Dedifferentiated amniotic fluid mesenchymal stem cell (primary cell): ENCODE results near the gene ARHGEF19.
"Not testable (repeated sequence)": the region's sequence is repeated elsewhere in the genome, so short reads cannot be mapped to it uniquely, and the experiment has no call there.

ENCODE experiments used
- DNase-seq: peaks from one replicate; pipeline ENCODE4 v3.0.0-alpha.2; 2016; ENCODE audit errors: extremely low spot score

Gene ARHGEF19

DNA sequence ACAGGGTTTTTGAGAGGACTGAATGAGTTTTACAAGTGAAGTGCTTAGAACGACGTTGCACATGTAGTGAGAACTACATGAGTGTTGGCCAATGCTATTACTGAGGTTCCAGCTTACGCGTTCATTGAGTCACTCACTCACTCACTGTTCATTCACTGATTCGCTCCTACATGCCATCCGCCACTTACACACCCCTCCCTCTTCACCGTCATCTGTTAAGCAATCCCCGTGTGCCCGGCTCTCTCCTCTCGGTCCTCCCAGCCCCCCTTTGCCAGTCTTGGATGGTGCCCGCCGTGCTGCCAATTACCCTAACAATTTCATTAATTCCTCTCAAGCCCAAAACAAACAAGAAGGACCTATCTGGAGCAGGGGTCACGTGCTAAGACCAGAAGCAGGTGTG is 29.3 kb downstream of the ARHGEF19 start:
- no peak for DNase-seq

GRCh38 chr1:16181887-16182719 is 30.3 kb downstream of the ARHGEF19 start:
- peak; percentile 87 for DNase-seq

- DNase-seq = no peak
Observed at GRCh38 chr1:16180291-16180824, 32.1 kb downstream of the ARHGEF19 start.

DNA sequence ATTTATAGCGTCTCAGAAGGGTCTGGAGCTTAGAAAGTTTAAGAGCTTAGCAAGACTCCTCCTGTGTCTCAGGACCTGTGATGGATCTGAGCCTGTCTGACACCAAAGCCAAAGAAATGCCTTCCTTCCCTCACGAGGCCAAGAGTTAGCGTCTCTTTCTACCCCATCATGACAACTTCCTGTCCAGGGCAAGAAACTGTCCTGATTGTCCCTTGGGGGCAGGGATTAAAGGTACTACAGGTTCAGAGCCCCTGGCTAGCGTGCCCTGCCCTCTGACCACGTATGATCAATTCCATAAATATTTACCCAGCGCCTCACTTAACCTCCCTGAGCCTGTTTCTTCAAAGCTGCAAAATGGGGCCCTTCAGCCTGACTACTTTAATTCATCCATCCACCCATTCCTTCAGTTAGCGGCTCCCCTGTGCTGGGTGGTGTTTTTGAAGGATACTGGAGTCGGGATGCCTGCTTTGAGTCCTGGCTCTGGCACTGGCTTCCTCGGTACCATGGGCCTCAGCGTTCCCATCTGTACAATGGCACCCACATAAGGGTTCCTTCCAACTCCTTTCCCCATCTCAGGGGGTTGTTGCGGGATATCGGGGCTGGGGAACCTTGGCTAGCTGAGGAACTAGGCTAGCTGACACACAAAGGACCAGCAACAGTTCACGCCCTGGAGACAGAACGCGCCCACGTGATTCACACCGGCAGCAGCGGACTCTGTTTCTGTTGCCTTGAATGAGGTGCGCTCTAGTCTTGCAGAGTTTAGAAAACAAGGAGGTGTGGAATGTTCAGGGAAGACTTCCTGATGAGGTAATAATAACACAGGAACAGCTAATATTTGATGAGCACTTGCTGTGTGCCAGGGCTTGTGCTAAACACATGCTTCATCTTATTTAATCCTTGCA is 33.6 kb downstream of the ARHGEF19 start:
- no peak for DNase-seq

DNA sequence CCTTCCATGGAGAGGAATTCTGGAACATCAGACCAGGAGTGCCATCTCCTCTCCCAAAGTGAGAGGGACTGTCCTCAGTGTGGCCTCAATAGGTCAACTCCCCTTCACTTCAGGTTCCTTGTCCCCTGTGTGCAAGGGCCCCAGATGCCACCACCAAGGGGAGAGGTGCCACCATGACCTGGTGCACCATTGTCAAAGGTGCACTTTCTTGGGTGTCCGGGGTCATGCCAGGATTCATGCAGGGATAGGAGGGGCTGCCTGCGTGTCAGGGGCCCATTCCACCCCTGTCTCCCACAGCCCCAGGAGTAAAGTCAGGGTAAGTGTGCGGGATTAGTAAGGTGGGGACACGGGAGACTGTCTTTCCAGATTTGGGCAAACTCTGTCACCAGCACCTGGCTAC is 35.1 kb downstream of the ARHGEF19 start:
- no peak for DNase-seq

DNA sequence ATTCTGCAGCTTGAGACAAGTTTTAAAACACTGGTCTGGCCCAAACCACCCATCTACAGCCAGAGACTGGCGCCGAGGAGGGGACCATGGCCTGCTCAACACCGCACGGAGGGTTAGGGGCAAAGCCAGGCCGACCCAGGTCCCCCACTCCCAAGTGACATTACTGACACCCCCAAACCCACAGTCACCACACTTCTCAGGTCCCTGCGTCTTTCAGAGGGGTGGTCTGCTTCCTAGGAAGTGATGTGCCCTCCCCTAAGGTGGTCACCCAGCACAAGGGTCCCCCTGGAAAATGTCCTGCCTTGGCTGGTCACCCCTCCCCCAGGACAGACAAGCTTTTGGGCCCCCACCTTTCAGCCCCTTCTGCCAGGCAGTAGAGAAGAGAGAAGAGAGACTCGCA is 35.8 kb downstream of the ARHGEF19 start:
- no peak for DNase-seq

- peak; percentile 92 for DNase-seq
Observed at GRCh38 chr1:16175610-16176553, 36.6 kb downstream of the ARHGEF19 start.

GRCh38 chr1:16174886-16175598 is 37.4 kb downstream of the ARHGEF19 start:
- no peak for DNase-seq

DNA sequence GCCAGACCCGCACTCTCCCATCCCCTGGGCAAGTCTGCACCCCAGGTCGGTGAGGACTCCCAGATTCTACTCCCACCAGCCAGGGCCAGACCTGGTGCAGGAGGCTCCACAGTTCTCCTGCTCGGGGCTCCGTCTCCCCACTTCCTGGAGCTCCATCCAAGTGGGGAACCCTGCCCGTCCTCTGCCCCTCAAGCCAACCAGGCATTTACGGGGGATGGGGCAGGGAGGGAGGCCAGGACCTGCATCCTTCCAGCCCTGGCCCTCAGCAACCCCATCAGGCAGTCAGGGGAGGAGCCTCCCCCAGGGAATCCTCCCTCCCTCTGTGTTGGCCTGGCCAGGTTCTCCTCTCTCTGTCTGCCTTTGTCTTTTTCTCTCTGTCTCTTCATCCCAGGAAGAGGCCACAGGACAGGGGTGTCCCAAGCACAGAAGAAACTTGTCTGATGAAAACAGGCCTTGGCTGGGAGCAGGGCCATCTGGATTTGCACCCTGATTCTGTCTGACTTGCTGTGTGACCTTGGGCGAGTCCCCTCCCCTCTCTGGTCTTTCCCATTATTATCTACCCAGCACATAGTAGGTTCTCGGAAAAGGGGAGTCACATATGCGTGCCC is 38.1 kb downstream of the ARHGEF19 start:
- no peak for DNase-seq

DNA sequence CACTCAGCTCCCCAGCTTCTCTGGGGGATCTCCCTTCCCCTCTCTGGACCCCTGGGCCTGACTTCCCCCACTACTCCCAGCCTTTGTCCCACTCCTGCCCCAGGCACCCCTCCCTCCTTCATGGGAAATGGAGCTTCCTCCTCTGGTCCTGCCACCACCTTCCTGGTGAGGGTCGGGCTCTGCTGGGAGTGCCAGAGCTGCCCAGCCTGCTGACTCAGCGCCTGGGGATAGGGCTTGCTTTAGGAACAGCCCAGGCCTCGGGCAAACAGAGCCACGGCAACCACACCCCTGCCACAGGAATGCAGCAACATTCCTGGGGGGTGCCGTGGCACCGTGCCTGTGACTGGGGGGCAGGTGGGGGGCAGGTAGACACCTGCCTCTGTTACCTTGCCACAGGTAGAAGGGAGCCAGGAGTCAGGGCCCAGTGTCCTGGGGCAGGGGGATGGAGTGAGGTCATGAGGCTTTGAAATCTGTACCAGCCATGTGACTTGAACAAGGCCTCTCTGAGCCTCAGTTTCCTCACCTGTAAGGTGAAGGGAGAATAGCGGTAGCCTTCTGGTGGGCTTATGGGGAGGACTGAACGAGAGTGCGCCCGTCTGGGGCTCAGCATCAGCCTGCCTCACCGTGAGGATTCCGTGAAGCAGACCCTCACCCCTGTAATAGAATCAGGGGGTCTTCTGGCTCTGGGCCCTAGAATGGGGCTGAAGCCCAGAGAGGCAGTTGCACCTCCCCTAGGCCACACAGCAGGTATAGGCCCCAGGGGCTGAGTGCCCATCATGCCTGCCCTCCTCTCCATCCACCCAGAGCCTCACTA is 38.8 kb downstream of the ARHGEF19 start:
- peak; percentile 66 for DNase-seq

GRCh38 chr1:16172964-16173446 is 39.4 kb downstream of the ARHGEF19 start:
- DNase-seq = no peak

GRCh38 chr1:16172218-16172830 is 40.1 kb downstream of the ARHGEF19 start:
- DNase-seq = no peak

DNA sequence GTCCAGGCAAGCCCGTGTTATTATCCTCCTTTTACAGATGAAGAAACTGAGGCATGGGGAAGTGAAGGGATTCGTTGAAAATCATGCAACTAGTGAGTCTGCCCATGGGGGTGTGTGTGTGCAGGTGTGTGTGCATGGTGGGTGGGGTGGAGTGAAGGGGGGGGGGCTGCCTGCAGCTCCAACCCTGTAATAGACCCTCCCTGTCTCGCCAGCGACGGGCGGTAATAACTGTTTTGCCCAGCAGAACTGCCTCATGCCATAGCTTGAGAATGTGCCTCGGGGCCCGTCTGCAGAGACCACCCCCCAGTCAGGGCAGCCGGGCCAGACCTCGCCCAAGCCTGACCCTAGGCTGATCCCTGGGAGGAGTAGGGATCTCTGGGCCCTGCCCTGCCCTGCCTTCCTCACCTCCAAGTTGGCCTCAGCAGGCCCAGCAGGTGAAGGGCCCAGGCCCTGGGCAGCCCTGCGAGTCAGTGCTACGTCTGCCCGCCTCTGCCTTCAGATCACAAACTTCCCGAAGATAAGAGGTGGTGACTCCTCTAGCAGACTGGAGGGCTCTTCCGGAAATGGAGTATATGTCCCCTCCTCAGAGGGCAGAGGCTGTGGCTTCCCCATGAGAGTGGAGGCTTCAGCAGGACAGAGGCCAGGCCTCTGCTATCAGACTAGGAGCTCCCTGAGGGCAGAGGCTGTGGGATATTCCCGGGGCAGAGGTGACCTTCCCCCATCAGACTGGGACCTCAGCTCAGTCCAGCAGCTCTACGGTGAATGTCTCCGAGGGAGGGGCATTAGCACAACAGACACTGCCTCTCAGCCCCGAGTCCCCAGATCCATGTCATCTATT is 40.9 kb downstream of the ARHGEF19 start:
- DNase-seq = no peak

GRCh38 chr1:16170283-16170673 is 42.2 kb downstream of the ARHGEF19 start:
- no peak for DNase-seq

GRCh38 chr1:16168622-16169360 is 43.7 kb downstream of the ARHGEF19 start:
- no peak for DNase-seq

DNA sequence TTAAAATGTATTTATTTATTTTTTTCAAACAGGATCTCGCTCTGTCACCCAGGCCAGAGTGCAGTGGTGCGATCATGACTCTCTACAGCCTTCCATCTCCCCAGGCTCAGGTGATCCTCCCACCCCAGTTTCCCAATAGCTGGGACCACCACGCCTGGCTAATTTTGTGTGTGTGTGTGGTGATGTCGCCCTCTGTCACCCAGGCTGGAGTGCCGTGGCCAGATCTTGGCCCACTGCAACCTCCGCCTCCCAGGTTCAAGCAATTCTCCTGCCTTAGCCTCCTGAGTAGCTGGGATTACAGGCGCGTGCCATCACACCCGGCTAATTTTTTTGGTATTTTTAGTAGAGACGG is 44.3 kb downstream of the ARHGEF19 start:
- DNase-seq = not testable (repeated sequence)
